OCI-LY1 (cell line): ENCODE measurements around the gene BMPR1B.

Experiments used
- H2AFZ ChIP-seq: fragments of 200-600 bp; sonication (generic), shearing (Covaris generic); 2 replicates; pipeline ENCODE4 v1.6.0; 2014; ENCODE audit warnings: antibody characterized with exemption, mild to moderate bottlenecking, low read length
- H3F3A ChIP-seq: fragments of 200-600 bp; sonication (generic), shearing (Covaris generic); 2 replicates; pipeline ENCODE4 v1.6.0; 2014; ENCODE audit warnings: mild to moderate bottlenecking, antibody characterized with exemption, low read length, moderate library complexity; ENCODE audit not compliant: insufficient read depth
- H3K27ac ChIP-seq: fragments of 200-600 bp; sonication (generic); 2 replicates; pipeline ENCODE4 v1.5.1; 2014; ENCODE audit warnings: low read length, mixed run types, mild to moderate bottlenecking, low read depth; ENCODE audit not compliant: poor library complexity, severe bottlenecking
- H3K27me3 ChIP-seq: fragments of 200-600 bp; sonication (generic); 2 replicates; pipeline ENCODE4 v1.6.0; 2014; ENCODE audit warnings: antibody characterized with exemption, mild to moderate bottlenecking, low read length, moderate library complexity; ENCODE audit not compliant: insufficient read depth
- H3K36me3 ChIP-seq: fragments of 200-600 bp; sonication (generic); 2 replicates; pipeline ENCODE4 v1.6.1; 2014; ENCODE audit warnings: mild to moderate bottlenecking, antibody characterized with exemption, low read length, moderate library complexity, mixed read lengths; ENCODE audit not compliant: insufficient read depth
- H3K4me1 ChIP-seq: fragments of 200-600 bp; sonication (generic); 2 replicates; pipeline ENCODE4 v1.5.1; 2014; ENCODE audit warnings: mild to moderate bottlenecking, low read length, moderate library complexity; ENCODE audit not compliant: insufficient read depth, severe bottlenecking
- H3K4me2 ChIP-seq: fragments of 200-600 bp; sonication (generic), shearing (Covaris generic); 2 replicates; pipeline ENCODE4 v1.6.1; 2014; ENCODE audit warnings: low read length
- H3K4me3 ChIP-seq: fragments of 200-600 bp; sonication (generic); 2 replicates; pipeline ENCODE4 v1.5.1; 2014; ENCODE audit warnings: low read length, low read depth, mild to moderate bottlenecking, mixed read lengths; ENCODE audit not compliant: poor library complexity, severe bottlenecking
- H3K79me2 ChIP-seq: fragments of 200-600 bp; shearing (Covaris generic); 2 replicates; pipeline ENCODE4 v1.6.1; 2016; ENCODE audit warnings: mixed run types, low read length, mixed read lengths; ENCODE audit not compliant: insufficient read depth
- H3K9ac ChIP-seq: fragments of 200-600 bp; sonication (generic), shearing (Covaris generic); 2 replicates; pipeline ENCODE4 v1.6.1; 2014; ENCODE audit warnings: mild to moderate bottlenecking, low read length, mixed read lengths
- H3K9me2 ChIP-seq: fragments of 200-600 bp; sonication (generic), shearing (Covaris generic); 2 replicates; pipeline ENCODE4 v1.6.1; 2014; ENCODE audit warnings: low read depth, mild to moderate bottlenecking, low read length, mixed read lengths
- H3K9me3 ChIP-seq: fragments of 200-600 bp; shearing (Covaris generic); 2 replicates; pipeline ENCODE4 v1.6.1; 2014; ENCODE audit warnings: low read length, mixed read lengths
- H4K20me1 ChIP-seq: fragments of 200-600 bp; sonication (generic), shearing (Covaris generic); 2 replicates; pipeline ENCODE4 v1.6.0; 2016; ENCODE audit warnings: mild to moderate bottlenecking, low read length; ENCODE audit not compliant: insufficient read depth
- EZH2 ChIP-seq: fragments of 200-600 bp; sonication (generic), shearing (Covaris generic); IDR thresholded peaks from 2 replicates; pipeline ENCODE4 v1.8.0; 2017; ENCODE audit warnings: borderline replicate concordance, mixed run types, mild to moderate bottlenecking, antibody characterized with exemption, low read length, moderate library complexity, mixed read lengths
- TF ChIP-seq, protein P1 (sequence below): fragments of 200-600 bp; sonication (generic), shearing (Covaris generic); IDR thresholded peaks from 2 replicates; pipeline ENCODE4 v1.5.1; 2017; ENCODE audit warnings: mild to moderate bottlenecking, antibody characterized with exemption, low read length, moderate library complexity, mixed read lengths

BMPR1B gene

GRCh38 chr4:94970650-94971049 is 212.9 kb downstream of the BMPR1B start:
- TF ChIP-seq EZH2 = no peak
- TF ChIP-seq, protein P1, sequence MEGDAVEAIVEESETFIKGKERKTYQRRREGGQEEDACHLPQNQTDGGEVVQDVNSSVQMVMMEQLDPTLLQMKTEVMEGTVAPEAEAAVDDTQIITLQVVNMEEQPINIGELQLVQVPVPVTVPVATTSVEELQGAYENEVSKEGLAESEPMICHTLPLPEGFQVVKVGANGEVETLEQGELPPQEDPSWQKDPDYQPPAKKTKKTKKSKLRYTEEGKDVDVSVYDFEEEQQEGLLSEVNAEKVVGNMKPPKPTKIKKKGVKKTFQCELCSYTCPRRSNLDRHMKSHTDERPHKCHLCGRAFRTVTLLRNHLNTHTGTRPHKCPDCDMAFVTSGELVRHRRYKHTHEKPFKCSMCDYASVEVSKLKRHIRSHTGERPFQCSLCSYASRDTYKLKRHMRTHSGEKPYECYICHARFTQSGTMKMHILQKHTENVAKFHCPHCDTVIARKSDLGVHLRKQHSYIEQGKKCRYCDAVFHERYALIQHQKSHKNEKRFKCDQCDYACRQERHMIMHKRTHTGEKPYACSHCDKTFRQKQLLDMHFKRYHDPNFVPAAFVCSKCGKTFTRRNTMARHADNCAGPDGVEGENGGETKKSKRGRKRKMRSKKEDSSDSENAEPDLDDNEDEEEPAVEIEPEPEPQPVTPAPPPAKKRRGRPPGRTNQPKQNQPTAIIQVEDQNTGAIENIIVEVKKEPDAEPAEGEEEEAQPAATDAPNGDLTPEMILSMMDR = no peak
- H3K9me3 ChIP-seq = no peaks in the 10 kb centered on the region

DNA sequence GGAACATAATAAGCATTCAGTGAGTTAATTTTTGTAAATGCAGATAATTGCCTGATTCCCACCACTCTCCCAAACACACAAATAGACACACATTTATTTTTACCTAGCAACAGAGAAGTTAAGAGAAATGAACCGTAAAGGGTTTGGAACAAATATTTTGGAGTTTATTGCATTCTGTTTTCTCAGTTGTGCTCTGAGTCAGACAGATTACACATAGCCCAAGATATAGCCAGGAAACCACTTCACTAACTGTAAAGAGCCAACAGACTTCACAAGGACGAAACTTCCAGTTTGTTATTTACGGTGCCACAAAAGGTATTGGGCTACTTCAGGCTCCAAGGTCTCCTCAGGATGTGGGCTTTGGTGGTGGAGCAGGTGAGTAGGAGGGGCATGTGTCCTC is 217.0 kb downstream of the BMPR1B start:
- no peaks in the 10 kb centered on the region for H3K4me1 ChIP-seq
- H3K9me2 ChIP-seq = no peaks in the 10 kb centered on the region
- no peak overlapping the region for H3K27ac ChIP-seq
- no peak overlapping the region for H3K4me3 ChIP-seq
- H3F3A ChIP-seq = no peaks in the 10 kb centered on the region
- no peaks in the 10 kb centered on the region for H3K79me2 ChIP-seq
- H3K9ac ChIP-seq = no peak overlapping the region
- H2AFZ ChIP-seq = no peak overlapping the region
- no peaks in the 10 kb centered on the region for H3K36me3 ChIP-seq
- H3K9me3 ChIP-seq = no peaks in the 10 kb centered on the region
- no peak overlapping the region for H3K4me2 ChIP-seq
- no peak for TF ChIP-seq EZH2
- TF ChIP-seq, protein P1 = no peak
- H4K20me1 ChIP-seq = no peaks in the 10 kb centered on the region
- no peaks in the 10 kb centered on the region for H3K27me3 ChIP-seq

More at GRCh38 chr4:94970650-94971049, 212.9 kb downstream of the BMPR1B start:
- Histone ChIP-seq H2AFZ (no peak overlapping the region), H3K36me3 (no peaks in the 10 kb centered on the region), H3K4me1 (no peaks in the 10 kb centered on the region), H3K4me3 (no peak overlapping the region), H4K20me1 (no peaks in the 10 kb centered on the region), H3F3A (no peaks in the 10 kb centered on the region), H3K9me2 (no peaks in the 10 kb centered on the region), H3K9ac (no peak overlapping the region), H3K27ac (no peak overlapping the region), H3K4me2 (no peak overlapping the region), H3K27me3 (no peaks in the 10 kb centered on the region), H3K79me2 (no peaks in the 10 kb centered on the region)

DNA sequence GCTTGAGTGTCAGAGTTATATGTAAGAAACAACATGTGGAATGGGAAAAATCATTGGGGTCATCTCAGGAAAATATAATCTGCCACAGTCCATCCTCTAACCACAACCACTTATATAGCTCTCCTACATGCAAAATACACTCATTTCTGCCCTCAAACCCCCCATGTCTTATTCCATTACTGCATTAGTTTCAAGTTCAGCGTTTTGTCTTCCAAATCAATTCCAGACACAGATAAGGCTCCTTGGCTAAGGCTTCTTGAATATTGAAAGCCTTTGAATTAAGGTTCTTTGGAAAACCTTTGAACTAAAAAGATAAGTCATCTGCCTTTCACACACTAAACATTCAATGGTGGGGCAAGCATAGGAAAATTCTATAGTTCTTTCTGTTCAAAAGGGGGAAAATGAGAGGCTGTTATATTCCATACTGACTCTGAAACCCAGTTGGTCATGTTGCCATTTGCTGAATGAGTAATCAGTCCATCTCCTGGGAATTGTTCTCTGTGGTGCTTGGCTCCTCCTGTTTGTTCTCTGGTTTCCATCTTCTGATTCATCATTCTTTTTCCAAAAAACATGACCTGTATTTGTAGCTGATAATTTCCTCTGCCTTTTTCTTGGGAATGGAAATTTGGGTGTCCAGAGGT is 218.7 kb downstream of the BMPR1B start:
- TF ChIP-seq, protein P1 = no peak
- TF ChIP-seq EZH2 = no peak
- Histone ChIP-seq H3K4me1 (no peaks in the 10 kb centered on the region), H3K9me3 (no peaks in the 10 kb centered on the region), H3K36me3 (no peaks in the 10 kb centered on the region), H3K9me2 (no peaks in the 10 kb centered on the region), H4K20me1 (no peaks in the 10 kb centered on the region), H3K4me3 (no peak overlapping the region), H3K4me2 (no peak overlapping the region), H2AFZ (no peak overlapping the region), H3F3A (no peaks in the 10 kb centered on the region), H3K27me3 (no peaks in the 10 kb centered on the region), H3K79me2 (no peaks in the 10 kb centered on the region), H3K9ac (no peak overlapping the region), H3K27ac (no peak overlapping the region)
